ENCODE results near the gene CORIN. TPM values are rescaled to one million over a fixed set of nuclear protein-coding genes. Genes with fewer than 3 reads are reported as not detected.

CORIN gene
- total and polyA plus RNA-seq, 2 of the 13 experiments (the other 11 are each of a cell fraction or from before 2014, with no cell fraction given) = 0.84 to 1.2 TPM

GRCh38 chr4:47720787-47721186 is 117.1 kb downstream of the CORIN start (continued):
- TF ChIP-seq ZMYM4 (CRISPR knock-in tag; IDR thresholded peaks at IDR 0.05) (no peak), ZFP41 (CRISPR knock-in tag; IDR thresholded peaks at IDR 0.05; ENCODE audit: borderline replicate concordance) (no peak)

DNA sequence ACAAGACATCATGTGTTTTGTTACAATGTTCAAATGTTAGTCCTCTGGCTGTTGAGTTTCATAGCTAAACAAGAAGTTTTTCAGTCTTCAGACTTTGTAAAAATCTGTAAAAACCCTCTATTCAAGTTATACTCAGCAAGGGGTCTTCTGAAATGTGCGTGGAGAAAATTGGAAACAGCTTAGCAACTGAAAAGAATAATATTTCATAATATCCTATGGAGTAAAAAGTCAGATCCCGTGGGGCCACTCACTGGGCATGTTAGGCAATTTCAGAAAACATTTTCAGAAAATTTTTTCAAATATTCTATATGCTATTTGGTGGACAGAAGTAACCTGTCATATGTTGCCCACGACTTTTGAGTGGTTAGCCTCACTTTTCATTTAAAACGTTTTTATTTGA is 118.3 kb downstream of the CORIN start:
- H3K9ac ChIP-seq (ENCODE audit: insufficient read depth, low read depth, low read length) = no peak overlapping the region
- POLR2A ChIA-PET = no interaction called here
- no peak overlapping the region for H3K27ac ChIP-seq (ENCODE audit: extremely low read length, insufficient read depth, low read length)
- no peaks in the 10 kb centered on the region for H3K79me2 ChIP-seq (ENCODE audit: insufficient read depth, low read length)
- no peak for DNase-seq (ENCODE audit: low spot score)
- CTCF ChIA-PET (ENCODE audit: low intra/inter-chr PET ratio, low total read pairs) = no interaction called here
- BruUV-seq (replicated peaks) = no TSS peak
- H3K4me3 ChIP-seq (replicated peaks in 1 of 3; ENCODE audit: insufficient read depth in 1 of 3, low read depth in 2 of 3, low read length in 3 of 3) = no peak overlapping the region
- H4K20me1 ChIP-seq (ENCODE audit: insufficient read depth, low read length) = no peaks in the 10 kb centered on the region
- WGBS (ENCODE audit: low lambda C conversion rate) = 20% methylated on average over 4 of the region's 4 CpGs
- H3K4me1 ChIP-seq (ENCODE audit: insufficient read depth, low read length) = peaks cover 10% of the 10 kb centered on the region
- no peaks in the 10 kb centered on the region for H3K9me3 ChIP-seq (ENCODE audit: low read length)
- intact Hi-C loops (cut with micrococcal nuclease; ENCODE audit: unreplicated experiment) (no loop called here), in situ Hi-C loops (cut with HindIII; ENCODE audit: extremely low pct_ligation_motif_present, low pct_unique_long_range_greater_than_20kb) (loop anchor here (25.0 kb wide), 1 partner anchor 368 kb away; no protein-coding TSS in a partner anchor)
- H2AFZ ChIP-seq (ENCODE audit: low read length) = no peak overlapping the region
- FAIRE-seq = no peak
- ATAC-seq = no peak
- H3K4me2 ChIP-seq (ENCODE audit: low read depth, low read length) = no peak overlapping the region
- no peaks in the 10 kb centered on the region for H3K36me3 ChIP-seq (replicated peaks in 1 of 2; ENCODE audit: control insufficient read depth in 1 of 2, insufficient read depth in 2 of 2, low read length in 2 of 2)
- peaks cover 0 to 7% of the 10 kb centered on the region in 2 experiments; a peak in 2 of 5 replicates for H3K27me3 ChIP-seq (ENCODE audit: control insufficient read depth in 1 of 2, insufficient read depth in 2 of 2, low read length in 2 of 2)
- no peak for TF ChIP-seq TCF7 (IDR thresholded peaks at IDR 0.05; ENCODE audit: low read depth)
- TF ChIP-seq RFX3 (CRISPR knock-in tag; IDR thresholded peaks at IDR 0.05) = no peak
- no peak for TF ChIP-seq ZNF616 (CRISPR knock-in tag; IDR thresholded peaks at IDR 0.05; ENCODE audit: low read depth)
- TF ChIP-seq ZNF709 (CRISPR knock-in tag; IDR thresholded peaks at IDR 0.05) = no peak
- TF ChIP-seq NPAS2 (CRISPR knock-in tag; IDR thresholded peaks at IDR 0.05; ENCODE audit: borderline replicate concordance) = no peak
- no peak for TF ChIP-seq ZNF33B (CRISPR knock-in tag; IDR thresholded peaks at IDR 0.05)
- TF ChIP-seq, protein P1, sequence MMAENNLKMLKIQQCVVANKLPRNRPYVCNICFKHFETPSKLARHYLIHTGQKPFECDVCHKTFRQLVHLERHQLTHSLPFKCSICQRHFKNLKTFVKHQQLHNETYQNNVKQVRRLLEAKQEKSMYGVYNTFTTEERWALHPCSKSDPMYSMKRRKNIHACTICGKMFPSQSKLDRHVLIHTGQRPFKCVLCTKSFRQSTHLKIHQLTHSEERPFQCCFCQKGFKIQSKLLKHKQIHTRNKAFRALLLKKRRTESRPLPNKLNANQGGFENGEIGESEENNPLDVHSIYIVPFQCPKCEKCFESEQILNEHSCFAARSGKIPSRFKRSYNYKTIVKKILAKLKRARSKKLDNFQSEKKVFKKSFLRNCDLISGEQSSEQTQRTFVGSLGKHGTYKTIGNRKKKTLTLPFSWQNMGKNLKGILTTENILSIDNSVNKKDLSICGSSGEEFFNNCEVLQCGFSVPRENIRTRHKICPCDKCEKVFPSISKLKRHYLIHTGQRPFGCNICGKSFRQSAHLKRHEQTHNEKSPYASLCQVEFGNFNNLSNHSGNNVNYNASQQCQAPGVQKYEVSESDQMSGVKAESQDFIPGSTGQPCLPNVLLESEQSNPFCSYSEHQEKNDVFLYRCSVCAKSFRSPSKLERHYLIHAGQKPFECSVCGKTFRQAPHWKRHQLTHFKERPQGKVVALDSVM (CRISPR knock-in tag; IDR thresholded peaks at IDR 0.05) = no peak
- TF ChIP-seq ZNF34 (CRISPR knock-in tag; IDR thresholded peaks at IDR 0.05; ENCODE audit: borderline replicate concordance) = no peak
- no peak for TF ChIP-seq GPN1 (CRISPR knock-in tag; IDR thresholded peaks at IDR 0.05; ENCODE audit: borderline replicate concordance)
- no peak for TF ChIP-seq SIN3B (IDR thresholded peaks at IDR 0.05; ENCODE audit: low read length)
- no peak for TF ChIP-seq HDAC6 (IDR thresholded peaks at IDR 0.05; ENCODE audit: low read depth, low read length)
- no peak for TF ChIP-seq ZNF550 (CRISPR knock-in tag; IDR thresholded peaks at IDR 0.05; ENCODE audit: borderline replicate concordance)
- no peak for TF ChIP-seq ZNF441 (CRISPR knock-in tag; IDR thresholded peaks at IDR 0.05; ENCODE audit: borderline replicate concordance)
- no peak for TF ChIP-seq SIN3A (IDR thresholded peaks at IDR 0.05; ENCODE audit: borderline replicate concordance, low read depth, low read length)
- no peak for TF ChIP-seq KLF9 (CRISPR knock-in tag; IDR thresholded peaks at IDR 0.05; ENCODE audit: low read depth)
- TF ChIP-seq ZBTB25 (CRISPR knock-in tag; IDR thresholded peaks at IDR 0.05) = no peak
- TF ChIP-seq ZNF451 (CRISPR knock-in tag; IDR thresholded peaks at IDR 0.05) = no peak
- TF ChIP-seq MXD3 (CRISPR knock-in tag; IDR thresholded peaks at IDR 0.05) = no peak

All from HepG2 (cell line).